PFSK-1 (cell line): ENCODE measurements around the gene SHLD1.

Experiments
- FOXP2 ChIP-seq: optimal IDR thresholded peaks from 2 replicates; pipeline ENCODE3; 2011; ENCODE audit warnings: borderline replicate concordance, control low read depth, inconsistent platforms; ENCODE audit not compliant: insufficient read depth; ENCODE audit errors: extremely low read length, extremely low read depth
- POLR2AphosphoS5 ChIP-seq: IDR thresholded peaks from 2 replicates; pipeline ENCODE4 v1.6.1; 2012; ENCODE audit warnings: low read depth, mild to moderate bottlenecking, control low read depth, low read length, moderate library complexity
- REST ChIP-seq, 2 experiments: IDR thresholded peaks; 2 replicates each; pipeline versions ENCODE4 v1.6.1 to v1.8.0; 2011 to 2012; ENCODE audit warnings: low read depth in 2 of 2, low read length in 2 of 2, control low read depth in 1 of 2, inconsistent platforms in 1 of 2, mild to moderate bottlenecking in 1 of 2, moderate library complexity in 1 of 2; ENCODE audit not compliant: insufficient read depth in 1 of 2
- SIN3A ChIP-seq: IDR thresholded peaks from 2 replicates; pipeline ENCODE4 v1.6.1; 2012; ENCODE audit warnings: mild to moderate bottlenecking, low read length, moderate library complexity, borderline replicate concordance; ENCODE audit not compliant: insufficient read depth
- TAF1 ChIP-seq: IDR thresholded peaks from 2 replicates; pipeline ENCODE4 v1.6.1; 2012; ENCODE audit warnings: low read length, control low read depth, borderline replicate concordance; ENCODE audit not compliant: insufficient read depth

The SHLD1 gene

DNA sequence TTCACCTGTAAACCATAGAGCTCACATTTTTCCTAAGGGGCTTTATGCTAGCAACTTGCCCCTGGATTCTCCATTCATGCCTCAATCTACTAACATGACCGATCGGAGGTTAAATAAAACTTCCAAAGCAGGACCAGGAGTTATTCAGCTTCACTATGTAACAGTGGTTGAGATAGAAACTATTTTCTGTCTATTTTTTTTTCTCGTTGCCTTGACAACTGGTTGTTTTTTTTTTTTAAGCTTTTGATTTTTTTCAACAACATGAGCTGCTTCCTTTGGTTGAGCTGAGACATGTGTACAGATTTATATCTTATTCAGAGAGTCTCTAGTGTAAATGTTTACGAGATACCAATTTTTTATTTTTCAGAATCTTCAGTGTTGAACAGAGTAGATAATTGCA is 85.7 kb downstream of the SHLD1 start:
- no peak for TF ChIP-seq SIN3A
- TF ChIP-seq REST (IDR thresholded peaks at IDR 0.05; ENCODE audit: insufficient read depth in 1 of 2, low read depth in 2 of 2, low read length in 2 of 2), result no peak
- TF ChIP-seq POLR2AphosphoS5, result no peak
- no peak for TF ChIP-seq TAF1
- TF ChIP-seq FOXP2, result no peak

DNA sequence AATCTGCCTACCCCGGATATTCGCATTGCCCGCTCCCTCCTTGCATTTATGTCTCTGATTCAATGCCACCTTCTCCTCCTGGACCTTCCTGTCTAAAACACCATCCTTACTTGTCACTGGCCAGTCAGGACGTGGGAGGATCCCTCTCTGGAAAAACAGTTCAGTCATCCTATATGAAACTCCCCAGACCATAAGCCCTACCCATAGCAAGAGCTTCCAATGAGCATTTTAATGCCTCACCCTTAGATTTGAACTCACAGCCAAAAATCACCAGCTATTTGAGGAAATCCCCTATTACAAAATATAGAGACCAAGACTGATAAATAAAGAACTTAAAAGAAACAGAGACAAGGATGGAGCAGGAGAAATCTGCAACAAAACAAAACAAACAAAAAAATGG is 86.4 kb downstream of the SHLD1 start:
- no peak for TF ChIP-seq SIN3A
- no peak for TF ChIP-seq FOXP2
- no peak for TF ChIP-seq TAF1
- no peak for TF ChIP-seq POLR2AphosphoS5
- TF ChIP-seq REST (IDR thresholded peaks at IDR 0.05; ENCODE audit: insufficient read depth in 1 of 2, low read depth in 2 of 2, low read length in 2 of 2), result no peak

DNA sequence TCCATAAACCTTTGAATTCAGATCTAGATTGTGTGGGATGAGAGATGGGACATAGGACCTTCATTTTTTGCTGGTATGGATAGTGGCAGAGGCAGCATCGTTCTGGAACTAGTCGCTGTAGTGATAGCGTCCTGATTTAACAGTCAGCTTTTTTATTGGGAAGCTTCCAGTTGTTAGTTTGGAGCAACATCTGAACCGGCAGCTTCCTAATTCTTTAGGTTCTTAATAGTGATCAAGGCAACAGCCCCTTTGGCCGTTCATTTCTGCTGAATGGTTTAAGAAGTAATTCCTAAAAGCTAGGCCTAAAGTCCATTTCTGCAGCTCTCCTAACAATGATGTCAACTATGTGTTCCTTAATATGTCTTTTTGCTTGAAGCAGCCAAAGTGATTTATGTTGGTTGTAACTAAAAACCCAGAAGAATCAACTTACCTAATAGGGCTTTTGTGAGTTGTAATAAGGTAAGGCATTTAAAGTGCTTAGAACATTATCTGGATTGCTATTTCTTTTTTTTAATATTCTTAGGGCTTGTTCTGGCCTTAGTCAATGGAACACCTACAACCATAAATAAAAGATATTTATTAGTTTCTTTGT is 90.3 kb downstream of the SHLD1 start:
- TF ChIP-seq REST (IDR thresholded peaks at IDR 0.05; ENCODE audit: insufficient read depth in 1 of 2, low read depth in 2 of 2, low read length in 2 of 2) (no peak), TAF1 (no peak), POLR2AphosphoS5 (no peak), SIN3A (no peak), FOXP2 (no peak)

- TF ChIP-seq SIN3A (no peak), POLR2AphosphoS5 (no peak), REST (IDR thresholded peaks at IDR 0.05; ENCODE audit: insufficient read depth in 1 of 2, low read depth in 2 of 2, low read length in 2 of 2) (no peak), TAF1 (no peak), FOXP2 (no peak)
Measured at GRCh38 chr20:5841522-5841921, 91.3 kb downstream of the SHLD1 start.

DNA sequence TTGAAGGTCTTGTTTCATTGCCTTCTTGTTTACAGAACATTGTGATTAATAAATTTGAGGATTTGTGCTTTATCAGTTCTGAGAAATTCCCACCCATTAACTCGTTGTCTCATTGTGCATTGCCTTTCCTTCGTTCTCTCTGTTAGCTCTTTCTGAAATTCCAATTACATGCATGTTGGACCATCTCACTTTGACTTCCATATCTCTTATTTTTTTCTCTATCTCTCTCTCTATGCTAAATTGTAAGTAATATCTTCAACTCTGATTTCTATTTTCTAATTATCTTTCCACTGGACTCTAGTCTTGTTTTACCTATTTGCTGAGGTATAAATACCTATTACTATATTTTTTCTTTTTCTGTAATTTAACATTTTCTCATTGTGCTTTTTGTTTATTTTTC is 92.3 kb downstream of the SHLD1 start:
- TF ChIP-seq SIN3A, result no peak
- no peak for TF ChIP-seq TAF1
- TF ChIP-seq REST (IDR thresholded peaks at IDR 0.05; ENCODE audit: insufficient read depth in 1 of 2, low read depth in 2 of 2, low read length in 2 of 2), result no peak
- TF ChIP-seq POLR2AphosphoS5, result no peak
- no peak for TF ChIP-seq FOXP2
